OCI-LY1 (cell line): ENCODE results near the gene KCNJ4.

Experiments
- H2AFZ ChIP-seq: fragments of 200-600 bp; sonication (generic), shearing (Covaris generic); 2 replicates; pipeline ENCODE4 v1.6.0; 2014; ENCODE audit warnings: antibody characterized with exemption, mild to moderate bottlenecking, low read length
- H3F3A ChIP-seq: fragments of 200-600 bp; sonication (generic), shearing (Covaris generic); 2 replicates; pipeline ENCODE4 v1.6.0; 2014; ENCODE audit warnings: mild to moderate bottlenecking, antibody characterized with exemption, low read length, moderate library complexity; ENCODE audit not compliant: insufficient read depth
- H3K27ac ChIP-seq: fragments of 200-600 bp; sonication (generic); 2 replicates; pipeline ENCODE4 v1.5.1; 2014; ENCODE audit warnings: low read length, mixed run types, mild to moderate bottlenecking, low read depth; ENCODE audit not compliant: poor library complexity, severe bottlenecking
- H3K27me3 ChIP-seq: fragments of 200-600 bp; sonication (generic); 2 replicates; pipeline ENCODE4 v1.6.0; 2014; ENCODE audit warnings: antibody characterized with exemption, mild to moderate bottlenecking, low read length, moderate library complexity; ENCODE audit not compliant: insufficient read depth
- H3K36me3 ChIP-seq: fragments of 200-600 bp; sonication (generic); 2 replicates; pipeline ENCODE4 v1.6.1; 2014; ENCODE audit warnings: mild to moderate bottlenecking, antibody characterized with exemption, low read length, moderate library complexity, mixed read lengths; ENCODE audit not compliant: insufficient read depth
- H3K4me1 ChIP-seq: fragments of 200-600 bp; sonication (generic); 2 replicates; pipeline ENCODE4 v1.5.1; 2014; ENCODE audit warnings: mild to moderate bottlenecking, low read length, moderate library complexity; ENCODE audit not compliant: insufficient read depth, severe bottlenecking
- H3K4me2 ChIP-seq: fragments of 200-600 bp; sonication (generic), shearing (Covaris generic); 2 replicates; pipeline ENCODE4 v1.6.1; 2014; ENCODE audit warnings: low read length
- H3K4me3 ChIP-seq: fragments of 200-600 bp; sonication (generic); 2 replicates; pipeline ENCODE4 v1.5.1; 2014; ENCODE audit warnings: low read length, low read depth, mild to moderate bottlenecking, mixed read lengths; ENCODE audit not compliant: poor library complexity, severe bottlenecking
- H3K79me2 ChIP-seq: fragments of 200-600 bp; shearing (Covaris generic); 2 replicates; pipeline ENCODE4 v1.6.1; 2016; ENCODE audit warnings: mixed run types, low read length, mixed read lengths; ENCODE audit not compliant: insufficient read depth
- H3K9ac ChIP-seq: fragments of 200-600 bp; sonication (generic), shearing (Covaris generic); 2 replicates; pipeline ENCODE4 v1.6.1; 2014; ENCODE audit warnings: mild to moderate bottlenecking, low read length, mixed read lengths
- H3K9me2 ChIP-seq: fragments of 200-600 bp; sonication (generic), shearing (Covaris generic); 2 replicates; pipeline ENCODE4 v1.6.1; 2014; ENCODE audit warnings: low read depth, mild to moderate bottlenecking, low read length, mixed read lengths
- H3K9me3 ChIP-seq: fragments of 200-600 bp; shearing (Covaris generic); 2 replicates; pipeline ENCODE4 v1.6.1; 2014; ENCODE audit warnings: low read length, mixed read lengths
- H4K20me1 ChIP-seq: fragments of 200-600 bp; sonication (generic), shearing (Covaris generic); 2 replicates; pipeline ENCODE4 v1.6.0; 2016; ENCODE audit warnings: mild to moderate bottlenecking, low read length; ENCODE audit not compliant: insufficient read depth
- CTCF ChIP-seq: fragments of 200-600 bp; sonication (generic), shearing (Covaris generic); IDR thresholded peaks from 2 replicates; pipeline ENCODE4 v1.5.1; 2017; ENCODE audit warnings: mild to moderate bottlenecking, antibody characterized with exemption, low read length, moderate library complexity, mixed read lengths
- EZH2 ChIP-seq: fragments of 200-600 bp; sonication (generic), shearing (Covaris generic); IDR thresholded peaks from 2 replicates; pipeline ENCODE4 v1.8.0; 2017; ENCODE audit warnings: borderline replicate concordance, mixed run types, mild to moderate bottlenecking, antibody characterized with exemption, low read length, moderate library complexity, mixed read lengths

The KCNJ4 gene

GRCh38 chr22:38440747-38441350 is 14.2 kb downstream of the KCNJ4 start:
- Histone ChIP-seq H3K27me3 (peaks cover 11% of the 10 kb centered on the region), H3K36me3 (no peaks in the 10 kb centered on the region), H3K4me2 (no peak overlapping the region), H3K79me2 (no peaks in the 10 kb centered on the region), H2AFZ (no peak overlapping the region), H3K9me2 (no peaks in the 10 kb centered on the region), H3F3A (no peaks in the 10 kb centered on the region), H3K4me1 (no peaks in the 10 kb centered on the region), H4K20me1 (no peaks in the 10 kb centered on the region), H3K9ac (no peak overlapping the region), H3K27ac (no peak overlapping the region), H3K9me3 (no peaks in the 10 kb centered on the region), H3K4me3 (no peak overlapping the region)
- TF ChIP-seq CTCF (no peak), EZH2 (no peak)

- Histone ChIP-seq H3K27ac (no peak overlapping the region), H3K36me3 (no peaks in the 10 kb centered on the region), H3K9ac (no peak overlapping the region), H3K9me2 (no peaks in the 10 kb centered on the region), H3K4me3 (no peak overlapping the region), H3K9me3 (no peaks in the 10 kb centered on the region), H3K4me2 (no peak overlapping the region), H3K4me1 (no peaks in the 10 kb centered on the region), H4K20me1 (no peaks in the 10 kb centered on the region), H2AFZ (no peak overlapping the region), H3K27me3 (peaks cover 6% of the 10 kb centered on the region; the same call in 1 of the 2 replicates), H3K79me2 (no peaks in the 10 kb centered on the region), H3F3A (no peaks in the 10 kb centered on the region)
- TF ChIP-seq CTCF (no peak), EZH2 (no peak)
Measured at GRCh38 chr22:38437416-38437815, 17.6 kb downstream of the KCNJ4 start.

GRCh38 chr22:38436629-38437395 is 18.2 kb downstream of the KCNJ4 start:
- 0 out of 2 replicates have a peak, but pooled peaks cover 6% of the 10 kb centered on the region for H3K27me3 ChIP-seq
- no peaks in the 10 kb centered on the region for H3K9me3 ChIP-seq
- no peaks in the 10 kb centered on the region for H3K4me1 ChIP-seq
- H3K27ac ChIP-seq = no peak overlapping the region
- H3K4me2 ChIP-seq = no peak overlapping the region
- H4K20me1 ChIP-seq = no peaks in the 10 kb centered on the region
- no peaks in the 10 kb centered on the region for H3K36me3 ChIP-seq
- no peak overlapping the region for H2AFZ ChIP-seq
- H3F3A ChIP-seq = no peaks in the 10 kb centered on the region
- no peaks in the 10 kb centered on the region for H3K79me2 ChIP-seq
- H3K4me3 ChIP-seq = no peak overlapping the region
- no peak overlapping the region for H3K9ac ChIP-seq
- no peak for TF ChIP-seq CTCF
- H3K9me2 ChIP-seq = no peaks in the 10 kb centered on the region
